ENCODE measurements around the gene LRRIQ4.

LRRIQ4 gene

DNA sequence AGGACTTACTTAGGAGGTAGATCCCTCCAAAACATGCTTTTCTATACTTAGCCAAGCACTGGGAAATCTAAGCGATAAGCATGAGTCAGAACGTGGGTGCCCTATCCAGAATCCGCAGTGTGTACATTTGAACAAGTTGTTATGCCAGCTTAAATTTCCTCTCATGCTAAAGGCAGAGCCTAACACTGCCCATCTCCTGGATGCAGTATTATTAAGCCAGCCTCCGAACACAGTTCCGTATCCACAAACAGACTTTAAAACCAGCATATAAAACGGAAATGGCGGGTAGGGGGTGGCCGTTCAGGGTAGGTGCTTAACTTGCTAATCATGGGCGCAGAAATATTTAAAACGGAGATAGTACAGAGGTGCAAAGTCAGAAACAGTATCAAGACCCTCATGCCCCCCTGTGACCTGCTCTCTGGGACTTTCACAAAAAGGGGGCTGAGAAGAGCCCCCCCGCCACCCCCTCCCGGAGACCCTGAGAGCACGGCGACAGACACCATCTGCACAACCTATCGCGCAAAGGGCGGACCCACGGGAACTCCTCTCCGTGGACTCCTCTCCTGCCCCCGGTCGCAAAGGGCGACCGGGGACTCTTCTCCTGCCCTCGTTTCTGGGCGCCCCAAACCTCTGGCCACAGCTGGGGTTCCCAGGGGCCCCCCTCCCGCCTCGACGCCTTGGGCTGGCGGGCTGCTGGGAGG lies 889 bp upstream of the LRRIQ4 start:
- Histone ChIP-seq H3K27ac (ENCODE audit: low read depth, low read length) (peak overlapping the region; percentile 21; the same call in 1 of the 2 replicates), H3K36me3 (ENCODE audit: control insufficient read depth, insufficient read depth, low read length) (peaks cover 4% of the 10 kb centered on the region; the same call in 1 of the 2 replicates), H3K9ac (ENCODE audit: low read length) (peak overlapping the region; percentile 49), H3K9me3 (ENCODE audit: control insufficient read depth, insufficient read depth, low read depth, low read length) (peaks cover 8% of the 10 kb centered on the region), H3K4me3 (ENCODE audit: low read depth, low read length) (peak overlapping the region; percentile 71), H3K4me1 (ENCODE audit: control insufficient read depth, insufficient read depth, low read length) (peaks cover 5% of the 10 kb centered on the region), H3K27me3 (ENCODE audit: control insufficient read depth, insufficient read depth, low read length) (peaks cover 4% of the 10 kb centered on the region; the same call in 1 of the 2 replicates)

- Histone ChIP-seq H3K9ac (ENCODE audit: low read length) (peak overlapping the region; percentile 10), H3K27ac (ENCODE audit: low read depth, low read length) (no peak overlapping the region), H3K36me3 (ENCODE audit: control insufficient read depth, insufficient read depth, low read length) (no peaks in the 10 kb centered on the region), H3K4me3 (ENCODE audit: low read depth, low read length) (peak overlapping the region; percentile 71), H3K9me3 (ENCODE audit: control insufficient read depth, insufficient read depth, low read depth, low read length) (peaks cover 8% of the 10 kb centered on the region), H3K27me3 (ENCODE audit: control insufficient read depth, insufficient read depth, low read length) (peaks cover 4% of the 10 kb centered on the region; the same call in 1 of the 2 replicates), H3K4me1 (ENCODE audit: control insufficient read depth, insufficient read depth, low read length) (peaks cover 5% of the 10 kb centered on the region)
Measured at GRCh38 chr3:169813278-169813677, 608 bp downstream of the LRRIQ4 start.

DNA sequence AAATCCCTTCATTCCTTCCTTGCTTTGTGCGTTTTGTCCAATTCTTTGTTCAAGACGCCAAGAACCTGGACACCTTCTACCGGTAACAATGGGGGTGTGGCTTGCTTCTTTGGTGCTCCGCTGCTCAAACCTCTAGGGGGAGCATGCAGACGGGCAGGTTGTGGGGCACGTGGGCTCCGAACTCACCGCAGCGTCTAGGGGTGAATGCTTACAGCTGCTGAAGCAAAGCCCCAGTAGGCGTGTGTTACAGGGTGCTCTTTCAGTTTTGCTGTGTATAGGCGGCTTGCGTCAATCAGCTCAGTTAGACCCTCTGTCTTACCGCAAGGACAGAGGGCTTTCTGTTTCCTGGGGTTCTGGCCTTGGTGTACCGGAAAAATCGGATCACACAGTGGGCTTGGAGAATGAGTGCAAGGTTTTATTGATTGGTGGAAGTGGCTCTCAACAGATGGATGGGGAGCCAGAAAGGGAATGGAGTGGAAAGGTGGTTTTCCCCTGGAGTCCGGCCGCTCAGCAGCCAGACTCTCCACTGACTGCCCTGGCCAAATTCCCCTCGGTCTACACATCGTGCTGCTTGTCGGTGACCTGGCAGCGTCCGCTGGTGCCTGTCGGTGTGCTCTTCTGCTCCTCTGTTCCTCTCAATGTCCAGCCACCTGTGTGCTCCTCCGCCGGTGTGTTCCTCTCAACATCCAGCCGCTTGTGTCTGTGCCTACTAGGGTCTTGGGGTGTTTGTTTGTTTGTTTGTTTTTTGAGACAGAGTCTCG lies 1.3 kb downstream of the LRRIQ4 start:
- Histone ChIP-seq H3K4me1 (ENCODE audit: control insufficient read depth, insufficient read depth, low read length) (peaks cover 5% of the 10 kb centered on the region), H3K4me3 (ENCODE audit: low read depth, low read length) (peak overlapping the region; percentile 71; the same call in 1 of the 2 replicates), H3K27ac (ENCODE audit: low read depth, low read length) (no peak overlapping the region), H3K9ac (ENCODE audit: low read length) (peak overlapping the region; percentile 46), H3K9me3 (ENCODE audit: control insufficient read depth, insufficient read depth, low read depth, low read length) (peaks cover 8% of the 10 kb centered on the region), H3K36me3 (ENCODE audit: control insufficient read depth, insufficient read depth, low read length) (no peaks in the 10 kb centered on the region), H3K27me3 (ENCODE audit: control insufficient read depth, insufficient read depth, low read length) (peaks cover 4% of the 10 kb centered on the region; the same call in 1 of the 2 replicates)

GRCh38 chr3:169815590-169816150 lies 3.0 kb downstream of the LRRIQ4 start:
- Histone ChIP-seq H3K9ac (ENCODE audit: low read length) (no peak overlapping the region), H3K4me1 (ENCODE audit: control insufficient read depth, insufficient read depth, low read length) (peaks cover 5% of the 10 kb centered on the region), H3K4me3 (ENCODE audit: low read depth, low read length) (no peak overlapping the region), H3K27me3 (ENCODE audit: control insufficient read depth, insufficient read depth, low read length) (peaks cover 4% of the 10 kb centered on the region; the same call in 1 of the 2 replicates), H3K27ac (ENCODE audit: low read depth, low read length) (no peak overlapping the region), H3K36me3 (ENCODE audit: control insufficient read depth, insufficient read depth, low read length) (no peaks in the 10 kb centered on the region), H3K9me3 (ENCODE audit: control insufficient read depth, insufficient read depth, low read depth, low read length) (peaks cover 8% of the 10 kb centered on the region)

DNA sequence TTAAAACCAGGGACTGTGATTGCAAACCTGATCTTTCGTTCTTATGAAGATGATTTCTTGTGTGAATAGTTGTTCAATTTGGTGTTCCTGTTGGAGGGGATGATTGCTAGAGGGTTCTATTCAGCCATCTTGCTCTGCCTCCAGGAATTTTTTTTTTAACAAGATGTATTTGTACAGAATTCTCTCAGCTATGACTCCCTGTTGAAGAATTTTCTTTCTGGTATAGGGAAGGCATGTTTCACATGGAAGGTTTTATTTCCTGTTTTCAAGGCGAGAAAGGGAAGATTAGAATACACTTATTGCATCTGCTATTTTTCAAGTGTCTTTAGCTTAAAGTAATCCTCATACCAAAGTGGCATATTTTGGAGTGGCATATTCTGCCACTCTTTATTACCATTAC lies 5.6 kb downstream of the LRRIQ4 start:
- Histone ChIP-seq H3K27ac (ENCODE audit: low read depth, low read length) (no peak overlapping the region), H3K36me3 (ENCODE audit: control insufficient read depth, insufficient read depth, low read length) (no peaks in the 10 kb centered on the region), H3K27me3 (ENCODE audit: control insufficient read depth, insufficient read depth, low read length) (peaks cover 4% of the 10 kb centered on the region; the same call in 1 of the 2 replicates), H3K9ac (ENCODE audit: low read length) (no peak overlapping the region), H3K4me1 (ENCODE audit: control insufficient read depth, insufficient read depth, low read length) (peaks cover 1% of the 10 kb centered on the region), H3K9me3 (ENCODE audit: control insufficient read depth, insufficient read depth, low read depth, low read length) (peaks cover 8% of the 10 kb centered on the region), H3K4me3 (ENCODE audit: low read depth, low read length) (no peak overlapping the region)

- no peaks in the 10 kb centered on the region for H3K27me3 ChIP-seq (ENCODE audit: control insufficient read depth, insufficient read depth, low read length)
- H3K36me3 ChIP-seq (ENCODE audit: control insufficient read depth, insufficient read depth, low read length) = no peaks in the 10 kb centered on the region
- no peaks in the 10 kb centered on the region for H3K4me1 ChIP-seq (ENCODE audit: control insufficient read depth, insufficient read depth, low read length)
- H3K9me3 ChIP-seq (ENCODE audit: control insufficient read depth, insufficient read depth, low read depth, low read length) = no peaks in the 10 kb centered on the region
- H3K4me3 ChIP-seq (ENCODE audit: low read depth, low read length) = no peak overlapping the region
- H3K9ac ChIP-seq (ENCODE audit: low read length) = no peak overlapping the region
- H3K27ac ChIP-seq (ENCODE audit: low read depth, low read length) = no peak overlapping the region
Measured at GRCh38 chr3:169822091-169822490, 9.4 kb downstream of the LRRIQ4 start.

GRCh38 chr3:169822540-169822939 lies 9.9 kb downstream of the LRRIQ4 start:
- no peaks in the 10 kb centered on the region for H3K36me3 ChIP-seq (ENCODE audit: control insufficient read depth, insufficient read depth, low read length)
- no peaks in the 10 kb centered on the region for H3K27me3 ChIP-seq (ENCODE audit: control insufficient read depth, insufficient read depth, low read length)
- no peaks in the 10 kb centered on the region for H3K4me1 ChIP-seq (ENCODE audit: control insufficient read depth, insufficient read depth, low read length)
- no peak overlapping the region for H3K27ac ChIP-seq (ENCODE audit: low read depth, low read length)
- H3K4me3 ChIP-seq (ENCODE audit: low read depth, low read length) = no peak overlapping the region
- no peak overlapping the region for H3K9ac ChIP-seq (ENCODE audit: low read length)
- H3K9me3 ChIP-seq (ENCODE audit: control insufficient read depth, insufficient read depth, low read depth, low read length) = no peaks in the 10 kb centered on the region

DNA sequence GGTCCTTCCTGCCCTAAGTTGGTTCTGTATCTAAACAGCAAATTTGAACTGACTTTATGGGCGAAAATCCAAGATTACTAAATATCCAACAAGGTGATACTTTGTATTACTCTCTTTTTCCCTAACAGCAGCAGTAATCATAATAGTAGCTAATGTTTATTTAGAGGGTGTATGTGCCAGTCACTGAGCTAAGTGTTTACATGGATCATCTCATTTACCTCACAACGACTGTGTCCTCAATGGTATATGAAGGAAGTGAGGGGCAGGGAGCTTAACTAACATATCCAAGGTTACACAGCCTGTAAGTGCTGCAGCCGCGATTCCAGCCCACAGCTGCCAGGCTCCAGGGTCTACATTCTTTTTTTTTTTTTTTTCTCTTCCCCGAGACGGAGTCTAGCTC lies 10.3 kb downstream of the LRRIQ4 start:
- H3K4me1 ChIP-seq (ENCODE audit: control insufficient read depth, insufficient read depth, low read length) = no peaks in the 10 kb centered on the region

DNA sequence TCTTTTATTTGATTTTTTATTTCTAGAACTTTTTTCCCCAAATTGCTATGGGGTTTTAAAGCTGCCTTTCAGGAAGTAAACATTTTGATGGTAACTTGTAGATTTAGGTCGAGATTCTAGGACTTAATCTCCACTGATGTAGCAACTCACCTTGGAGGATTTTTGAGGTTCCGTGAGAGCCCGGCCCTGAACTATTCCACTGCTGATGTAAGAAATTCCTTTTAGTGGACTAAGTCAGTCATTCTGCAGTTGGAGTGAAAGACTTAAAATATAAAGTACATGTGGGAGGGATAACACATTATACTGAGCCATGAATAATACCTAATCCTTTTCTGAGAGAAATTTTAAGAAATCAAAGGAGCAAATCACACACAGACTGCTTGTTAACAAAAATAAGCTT lies 12.6 kb downstream of the LRRIQ4 start:
- Histone ChIP-seq H3K4me1 (ENCODE audit: control insufficient read depth, insufficient read depth, low read length) (no peaks in the 10 kb centered on the region), H3K36me3 (ENCODE audit: control insufficient read depth, insufficient read depth, low read length) (no peaks in the 10 kb centered on the region), H3K27me3 (ENCODE audit: control insufficient read depth, insufficient read depth, low read length) (no peaks in the 10 kb centered on the region), H3K9me3 (ENCODE audit: control insufficient read depth, insufficient read depth, low read depth, low read length) (no peaks in the 10 kb centered on the region), H3K4me3 (ENCODE audit: low read depth, low read length) (no peak overlapping the region), H3K27ac (ENCODE audit: low read depth, low read length) (no peak overlapping the region), H3K9ac (ENCODE audit: low read length) (no peak overlapping the region)

More for the DNA sequence above, 10.3 kb downstream of the LRRIQ4 start:
- Histone ChIP-seq H3K4me3 (ENCODE audit: low read depth, low read length) (no peak overlapping the region), H3K27ac (ENCODE audit: low read depth, low read length) (no peak overlapping the region), H3K9me3 (ENCODE audit: control insufficient read depth, insufficient read depth, low read depth, low read length) (no peaks in the 10 kb centered on the region), H3K9ac (ENCODE audit: low read length) (no peak overlapping the region), H3K36me3 (ENCODE audit: control insufficient read depth, insufficient read depth, low read length) (no peaks in the 10 kb centered on the region), H3K27me3 (ENCODE audit: control insufficient read depth, insufficient read depth, low read length) (no peaks in the 10 kb centered on the region)

DNA sequence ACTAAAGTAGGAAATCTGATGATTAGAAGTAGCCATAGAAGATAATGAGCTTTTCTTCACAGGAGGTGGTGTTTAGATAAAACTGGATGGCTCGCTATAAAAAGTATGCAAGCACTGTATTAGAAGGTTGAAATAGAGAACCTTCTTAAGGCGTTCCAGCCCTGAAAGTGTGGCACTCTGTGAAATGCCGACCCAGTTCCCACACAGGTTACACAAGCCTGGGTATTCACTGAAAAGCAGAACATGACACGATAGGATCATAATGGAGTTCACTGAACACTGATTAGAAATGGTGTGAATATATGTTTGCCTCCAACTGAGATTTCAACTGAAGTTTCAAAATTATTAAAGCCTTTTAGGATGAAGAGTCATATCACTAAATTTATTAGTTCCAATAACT lies 15.0 kb downstream of the LRRIQ4 start:
- H3K9me3 ChIP-seq (ENCODE audit: control insufficient read depth, insufficient read depth, low read depth, low read length) = no peaks in the 10 kb centered on the region
- H3K4me3 ChIP-seq (ENCODE audit: low read depth, low read length) = no peak overlapping the region
- no peak overlapping the region for H3K9ac ChIP-seq (ENCODE audit: low read length)
- no peaks in the 10 kb centered on the region for H3K27me3 ChIP-seq (ENCODE audit: control insufficient read depth, insufficient read depth, low read length)
- H3K36me3 ChIP-seq (ENCODE audit: control insufficient read depth, insufficient read depth, low read length) = no peaks in the 10 kb centered on the region
- no peak overlapping the region for H3K27ac ChIP-seq (ENCODE audit: low read depth, low read length)
- no peaks in the 10 kb centered on the region for H3K4me1 ChIP-seq (ENCODE audit: control insufficient read depth, insufficient read depth, low read length)

DNA sequence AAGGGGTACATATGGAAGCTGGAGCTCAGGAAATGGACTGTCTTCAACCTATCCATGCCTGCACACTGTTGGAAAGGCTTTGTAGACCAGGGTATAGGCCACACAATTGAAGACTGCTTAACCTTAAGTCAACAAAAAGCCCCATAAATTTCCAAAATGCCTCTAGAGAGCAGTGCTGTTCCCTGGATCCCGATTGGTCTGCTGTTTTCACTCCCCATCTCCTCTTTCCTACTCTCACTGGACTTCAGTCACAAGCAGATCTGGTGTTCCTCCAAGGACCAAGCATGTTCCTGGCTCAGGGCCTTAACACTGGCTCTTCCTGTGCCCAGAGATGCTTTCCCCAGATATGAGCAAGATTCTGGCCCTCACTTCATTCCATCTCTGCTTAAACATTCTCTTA lies 22.9 kb downstream of the LRRIQ4 start:
- H3K9me3 ChIP-seq (ENCODE audit: control insufficient read depth, insufficient read depth, low read depth, low read length) = no peaks in the 10 kb centered on the region
- no peaks in the 10 kb centered on the region for H3K36me3 ChIP-seq (ENCODE audit: control insufficient read depth, insufficient read depth, low read length)
- no peak overlapping the region for H3K9ac ChIP-seq (ENCODE audit: low read length)
- H3K27ac ChIP-seq (ENCODE audit: low read depth, low read length) = no peak overlapping the region
- H3K4me3 ChIP-seq (ENCODE audit: low read depth, low read length) = no peak overlapping the region
- no peaks in the 10 kb centered on the region for H3K27me3 ChIP-seq (ENCODE audit: control insufficient read depth, insufficient read depth, low read length)
- H3K4me1 ChIP-seq (ENCODE audit: control insufficient read depth, insufficient read depth, low read length) = 0 out of 2 replicates have a peak, but pooled peaks cover 3% of the 10 kb centered on the region
